ENCODE measurements around the gene TMEM205.
A peak's percentile ranks its signal among the peaks of the same experiment; 100 is the strongest.
"Not testable (repeated sequence)": the region's sequence is repeated elsewhere in the genome, so short reads cannot be mapped to it uniquely, and the experiment has no call there.

TMEM205 gene

DNA sequence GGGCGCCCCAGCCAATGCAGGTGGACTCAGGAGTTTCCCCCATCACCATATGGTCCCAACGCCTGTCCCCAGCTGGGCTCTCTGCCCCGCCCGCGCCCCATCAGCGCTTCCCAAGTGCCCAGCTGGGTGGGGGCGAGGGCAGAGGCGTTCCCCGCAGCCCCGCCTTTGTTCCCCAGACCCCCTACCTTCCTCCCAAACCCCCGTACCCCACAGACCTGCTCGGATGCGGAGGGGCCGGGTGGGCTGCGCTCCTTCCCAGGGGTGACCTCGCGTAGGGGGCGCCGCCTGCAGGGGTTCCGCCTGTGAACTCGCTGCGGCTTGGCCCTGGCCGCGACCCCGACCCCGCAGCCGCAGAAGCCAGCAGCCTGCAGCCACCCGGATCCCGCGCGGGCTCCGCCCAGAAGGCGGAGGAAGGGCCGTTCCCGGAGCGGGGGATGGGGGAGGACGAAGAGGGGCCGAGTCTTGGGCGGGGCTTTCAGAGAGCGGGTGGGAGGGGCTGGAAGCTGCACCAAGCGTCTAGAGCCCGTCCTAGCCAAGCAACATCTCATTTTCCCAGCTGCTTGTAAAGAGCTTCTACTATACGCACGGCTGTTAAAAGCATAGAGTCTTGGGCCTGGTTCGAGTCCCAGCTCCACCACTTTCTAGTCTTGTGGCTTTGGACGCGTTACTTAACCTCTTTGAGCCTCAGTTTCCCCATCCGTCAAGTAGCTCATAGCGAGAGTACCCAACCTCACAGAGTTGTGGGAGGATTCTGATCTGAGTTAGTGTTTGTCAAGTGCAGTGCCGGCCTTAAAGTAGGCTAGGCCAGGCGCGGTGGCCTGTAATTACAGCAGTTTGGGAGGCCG is 6.6 kb downstream of the TMEM205 start, which contains the start of gene RAB3D:
TSS of gene RAB3D (minus strand) at position 404 of the 845 bp plus-strand sequence. CDS start 2,258 bp downstream, outside the sequence.
- DNase-seq (ENCODE audit: low read depth, low spot score), result peak; percentile 71

DNA sequence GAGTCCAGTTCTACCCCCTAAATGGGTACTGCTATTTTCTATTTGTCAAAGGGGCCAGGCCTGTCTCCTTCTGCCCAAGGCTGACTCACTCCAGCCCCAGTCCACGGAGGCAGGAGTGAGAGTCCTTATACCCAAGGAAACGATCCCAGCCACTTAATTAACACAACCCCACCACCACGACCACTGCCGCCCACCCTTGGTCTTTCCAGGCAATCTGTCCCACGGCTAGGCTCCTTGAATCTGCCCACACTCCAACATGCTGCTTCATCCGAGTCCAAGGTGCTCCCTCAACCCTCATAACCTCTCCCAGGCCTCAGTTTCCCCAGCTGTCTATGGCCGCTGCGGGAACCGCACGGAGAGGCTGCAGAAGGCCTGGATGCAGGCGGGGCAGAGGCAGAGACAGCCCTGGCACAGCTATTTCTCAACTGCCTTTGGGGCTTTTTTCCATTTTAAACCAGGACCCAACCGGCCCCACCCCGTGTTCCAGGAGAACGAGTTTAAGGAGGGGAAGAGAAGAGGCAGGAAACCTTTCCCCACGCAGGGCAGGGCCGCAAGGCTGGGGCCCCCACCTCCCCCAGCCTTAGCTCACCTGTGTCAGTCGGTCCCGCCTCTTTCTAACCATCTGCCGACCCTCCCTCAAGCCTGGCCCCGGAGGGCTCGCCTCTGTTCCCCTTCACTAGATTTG is 7.4 kb downstream of the TMEM205 start:
- no peak for DNase-seq (ENCODE audit: low read depth, low spot score)

GRCh38 chr19:11338121-11338520 is 7.9 kb downstream of the TMEM205 start:
- DNase-seq (ENCODE audit: low read depth, low spot score), result no peak

- DNase-seq (ENCODE audit: low read depth, low spot score), result no peak
These were observed 9.0 kb downstream of the TMEM205 start for GRCh38 chr19:11337080-11337479.

GRCh38 chr19:11335449-11336146 is 10.5 kb downstream of the TMEM205 start:
- no peak for DNase-seq (ENCODE audit: low read depth, low spot score)

GRCh38 chr19:11333838-11334237 is 12.2 kb downstream of the TMEM205 start:
- DNase-seq (ENCODE audit: low read depth, low spot score), result not testable (repeated sequence)

GRCh38 chr19:11332822-11333221 is 13.2 kb downstream of the TMEM205 start:
- no peak for DNase-seq (ENCODE audit: low read depth, low spot score)

GRCh38 chr19:11331502-11331901 is 14.6 kb downstream of the TMEM205 start:
- DNase-seq (ENCODE audit: low read depth, low spot score), result no peak

- DNase-seq (ENCODE audit: low read depth, low spot score), result no peak
These were observed 15.9 kb downstream of the TMEM205 start for GRCh38 chr19:11330127-11330526.

- DNase-seq (ENCODE audit: low read depth, low spot score), result no peak
These were observed 20.5 kb downstream of the TMEM205 start for GRCh38 chr19:11325544-11325943.

GRCh38 chr19:11324748-11325389 is 21.2 kb downstream of the TMEM205 start:
- DNase-seq (ENCODE audit: low read depth, low spot score), result no peak

- DNase-seq (ENCODE audit: low read depth, low spot score), result no peak
These were observed 21.9 kb downstream of the TMEM205 start for GRCh38 chr19:11324079-11324661.

GRCh38 chr19:11323601-11324078 is 22.4 kb downstream of the TMEM205 start:
- no peak for DNase-seq (ENCODE audit: low read depth, low spot score)

- DNase-seq (ENCODE audit: low read depth, low spot score), result no peak
These were observed 23.6 kb downstream of the TMEM205 start for GRCh38 chr19:11322269-11323024.

DNA sequence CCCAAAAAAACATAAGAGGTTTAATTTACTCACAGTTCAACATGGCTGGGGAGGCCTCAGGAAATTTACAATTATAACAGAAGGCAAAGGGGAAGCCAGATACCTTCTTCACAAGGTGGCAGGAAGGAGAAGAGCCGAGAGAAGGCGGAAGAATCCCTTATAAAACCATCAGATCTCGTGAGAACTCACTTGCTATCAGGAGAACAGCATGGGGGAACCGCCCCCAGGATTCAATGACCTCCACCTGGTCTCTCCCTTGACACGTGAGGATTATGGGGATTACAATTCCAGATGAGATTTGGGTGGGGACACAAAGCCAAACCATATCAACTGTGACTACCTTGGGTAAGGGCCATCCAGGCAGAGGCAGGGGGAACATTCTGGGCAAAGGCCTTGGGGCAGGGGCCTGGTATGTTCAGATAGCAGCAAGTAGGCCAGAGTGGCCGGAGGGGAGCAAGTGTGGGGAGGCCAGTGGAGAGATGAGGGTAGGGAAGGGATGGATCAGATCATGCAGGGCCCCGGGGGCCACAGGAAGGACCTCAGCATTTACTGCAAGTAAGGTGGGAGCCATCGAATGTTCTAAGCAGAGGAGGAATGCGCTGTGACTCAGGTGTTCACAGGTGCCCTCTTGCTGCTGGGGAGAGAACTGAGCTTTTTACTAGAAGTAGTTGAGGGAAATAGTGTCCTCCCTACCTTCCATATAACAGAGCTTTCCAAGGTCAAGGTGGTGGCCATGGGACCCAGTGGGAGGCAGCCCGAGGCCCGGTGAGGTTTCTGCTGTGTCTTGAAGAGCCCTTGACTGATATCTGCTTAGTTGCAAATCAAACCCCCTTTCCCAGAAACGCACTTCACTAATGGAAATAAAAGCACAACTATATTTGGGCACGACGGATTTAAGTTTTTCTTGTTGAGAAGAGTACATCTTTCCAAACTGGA is 24.6 kb downstream of the TMEM205 start:
- DNase-seq (ENCODE audit: low read depth, low spot score), result no peak

DNA sequence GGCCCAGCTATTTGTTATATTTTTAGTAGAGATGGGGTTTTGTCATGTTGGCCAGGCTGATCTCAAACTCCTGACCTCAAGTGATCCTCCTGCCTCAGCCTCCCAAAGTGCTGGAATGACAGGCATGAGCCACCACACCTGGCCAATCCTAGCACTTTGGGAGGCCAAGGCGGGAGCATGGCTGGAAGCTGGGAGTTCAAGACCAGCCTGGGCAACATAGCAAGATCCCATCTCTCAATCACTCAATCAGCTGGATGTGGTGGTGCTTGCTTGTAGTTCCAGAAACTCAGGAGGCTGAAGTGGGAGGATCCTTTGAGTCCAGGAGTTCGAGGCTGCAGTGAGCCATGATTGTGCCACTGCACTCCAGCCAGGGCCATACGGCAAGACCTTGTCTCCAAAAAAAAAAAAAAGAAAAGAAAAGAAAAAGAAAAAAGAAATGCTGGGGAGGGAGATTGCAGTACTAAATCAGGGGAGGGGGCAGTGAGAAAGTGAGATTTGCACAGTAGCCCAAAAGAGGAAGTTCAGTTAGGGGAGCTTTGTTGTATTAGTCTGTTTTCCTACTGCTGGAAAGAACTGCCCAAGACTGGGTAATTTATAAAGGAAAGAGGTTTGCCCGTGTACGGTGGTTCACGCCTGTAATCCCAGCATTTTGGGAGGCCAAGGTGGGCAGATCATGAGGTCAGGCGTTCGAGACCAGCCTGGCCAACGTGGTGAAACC is 25.6 kb downstream of the TMEM205 start:
- DNase-seq (ENCODE audit: low read depth, low spot score), result not testable (repeated sequence)

- no peak for DNase-seq (ENCODE audit: low read depth, low spot score)
These were observed 39.7 kb downstream of the TMEM205 start for GRCh38 chr19:11306337-11306736.

- no peak for DNase-seq (ENCODE audit: low read depth, low spot score)
These were observed 41.1 kb downstream of the TMEM205 start for GRCh38 chr19:11304936-11305335.

GRCh38 chr19:11300811-11301120 is 45.3 kb downstream of the TMEM205 start:
- no peak for DNase-seq (ENCODE audit: low read depth, low spot score)

Measured in iPS DF 19.7 (cell line).